Keratinocyte (primary cell): Measurements from ENCODE around the gene TMEM207.

Experiments
- CTCF ChIP-seq, 3 experiments: IDR thresholded peaks in 1 of 3; conservative IDR thresholded peaks in 1 of 3; optimal IDR thresholded peaks in 1 of 3; 2 replicates in 2 of 3; 3 replicates in 1 of 3; pipeline versions ENCODE3 to v1.5.1; 2011; ENCODE audit warnings: low read length in 3 of 3, mild to moderate bottlenecking in 3 of 3, moderate library complexity in 2 of 3, control low read depth in 1 of 3, inconsistent platforms in 1 of 3; ENCODE audit not compliant: insufficient read depth in 2 of 3; ENCODE audit errors: extremely low read depth in 1 of 3
- EZH2 ChIP-seq: IDR thresholded peaks from one replicate; pipeline ENCODE4 v1.6.1; 2012; ENCODE audit warnings: inconsistent platforms, mild to moderate bottlenecking, low read length, moderate library complexity

- no peak for TF ChIP-seq CTCF (optimal IDR thresholded peaks at IDR 0.05 in 1 of 3, IDR thresholded peaks at IDR 0.05 in 1 of 3, conservative IDR thresholded peaks at IDR 0.05 in 1 of 3; ENCODE audit: extremely low read depth in 1 of 3, insufficient read depth in 2 of 3, low read length in 3 of 3)
- no peak for TF ChIP-seq EZH2
These were observed 69.5 kb downstream of the TMEM207 start for GRCh38 chr3:190380184-190380583.
